ENCODE results near the gene NTPCR.

DNA sequence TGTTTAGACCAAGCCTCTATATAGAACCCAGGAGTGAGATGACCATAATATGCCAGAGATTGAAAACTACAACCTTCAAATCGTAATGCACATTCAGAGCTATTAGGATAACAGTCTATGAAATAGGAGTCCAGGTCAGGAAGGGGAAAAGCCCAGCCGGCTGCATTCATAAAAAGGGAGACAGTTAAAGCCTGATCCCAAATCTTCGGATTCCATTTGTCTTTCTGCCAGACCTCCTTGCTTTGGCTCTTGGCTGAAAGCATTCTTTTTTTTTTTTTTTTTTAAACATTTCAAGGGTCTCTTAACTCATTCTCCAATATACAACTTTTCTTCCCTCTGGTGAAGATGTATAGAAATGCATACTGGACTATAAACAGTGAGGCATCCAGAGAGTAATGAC, 81.1 kb downstream of the NTPCR start:
- TF ChIP-seq POLR2A (IDR thresholded peaks at IDR 0.05) (no peak), CTCF (IDR thresholded peaks at IDR 0.05) (no peak), EP300 (IDR thresholded peaks at IDR 0.05) (no peak)
